Stimulated activated CD4-positive, alpha-beta T cell treated with anti-CD3 and anti-CD28 coated beads, Interleukin-2, amount 100 ng/mL, for 48 hours (primary cell): ENCODE results near the gene SCGB1D2.

Experiments
- DNase-seq, 2 donors: peaks; one replicate each; pipeline ENCODE4 v3.0.0-alpha.2; 2020

SCGB1D2 gene

DNA sequence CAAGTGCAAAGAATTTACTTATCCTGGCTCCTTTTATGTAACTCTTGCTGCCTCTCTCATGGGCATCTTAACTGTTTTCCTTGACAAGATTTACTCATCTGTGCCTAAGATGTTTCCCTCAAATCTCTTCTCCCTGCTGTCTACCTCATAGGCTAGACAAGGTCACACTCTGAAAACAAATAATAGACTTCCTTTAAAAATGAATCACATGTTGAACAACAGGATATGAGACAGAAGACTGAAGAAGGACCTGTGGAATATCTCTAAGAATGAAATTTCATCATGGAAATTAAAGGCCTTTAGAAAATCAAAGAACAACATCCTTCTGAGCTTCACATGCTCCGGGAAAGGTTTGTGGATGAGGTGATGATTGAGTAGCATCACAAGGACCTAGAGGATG, 22.0 kb downstream of the SCGB1D2 start:
- DNase-seq: no peak

DNA sequence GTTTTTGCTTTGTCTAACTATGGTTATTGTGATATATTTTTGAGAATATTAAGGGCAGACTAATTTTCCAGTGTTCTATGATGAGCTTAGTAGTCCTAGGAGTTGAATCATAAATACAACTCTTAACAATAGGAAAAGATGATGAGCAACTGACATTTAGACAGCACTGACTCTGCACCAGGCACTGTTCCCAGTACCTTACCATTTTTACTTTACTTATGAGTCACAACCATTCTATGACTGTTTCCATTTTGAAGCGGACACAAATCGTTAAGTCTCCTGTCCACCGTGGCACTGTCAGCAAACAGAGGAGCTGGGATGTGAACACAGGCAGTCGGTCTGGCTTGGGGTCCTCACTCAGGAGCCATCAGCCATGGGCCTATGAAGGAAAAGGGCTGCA, 24.5 kb downstream of the SCGB1D2 start:
- no peak for DNase-seq

DNA sequence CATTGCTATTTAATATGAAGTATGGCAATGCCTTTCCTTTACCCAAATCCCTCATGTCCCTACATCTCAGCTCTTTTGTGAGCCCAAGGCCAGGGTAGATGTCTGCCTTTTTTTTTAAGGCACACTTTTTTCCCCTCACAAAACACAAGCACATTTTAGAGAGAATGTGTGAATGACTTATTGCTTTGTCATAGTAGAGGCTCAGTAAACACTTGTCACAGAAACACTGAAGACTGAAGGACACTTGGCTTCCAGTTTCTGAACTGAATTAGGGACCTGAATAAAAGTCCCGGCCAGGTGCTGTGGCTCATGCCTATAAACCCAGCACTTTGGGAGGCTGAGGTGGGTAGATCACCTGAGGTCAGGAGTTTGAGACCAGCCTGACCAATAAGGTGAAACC, 25.0 kb downstream of the SCGB1D2 start:
- DNase-seq: no peak

DNA sequence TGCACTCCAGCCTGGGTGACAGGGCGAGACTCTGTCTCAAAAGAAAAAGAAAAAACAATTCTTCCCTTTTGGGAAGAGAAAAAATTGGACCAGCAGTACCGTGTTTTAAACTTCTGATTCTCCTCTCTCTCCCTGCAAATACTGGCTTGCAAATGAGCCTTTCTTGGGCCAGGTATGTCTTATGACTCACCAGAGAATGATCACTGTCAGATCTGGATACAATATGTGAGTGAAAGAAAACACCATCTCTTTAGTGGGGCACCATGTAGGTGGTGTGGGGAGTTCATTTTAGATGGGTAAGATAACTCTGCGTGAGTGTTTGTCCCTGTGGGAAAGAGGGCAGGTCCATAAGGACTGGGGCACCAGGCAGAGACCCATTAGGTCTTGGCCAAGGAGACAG, 25.5 kb downstream of the SCGB1D2 start:
- no peak for DNase-seq

DNA sequence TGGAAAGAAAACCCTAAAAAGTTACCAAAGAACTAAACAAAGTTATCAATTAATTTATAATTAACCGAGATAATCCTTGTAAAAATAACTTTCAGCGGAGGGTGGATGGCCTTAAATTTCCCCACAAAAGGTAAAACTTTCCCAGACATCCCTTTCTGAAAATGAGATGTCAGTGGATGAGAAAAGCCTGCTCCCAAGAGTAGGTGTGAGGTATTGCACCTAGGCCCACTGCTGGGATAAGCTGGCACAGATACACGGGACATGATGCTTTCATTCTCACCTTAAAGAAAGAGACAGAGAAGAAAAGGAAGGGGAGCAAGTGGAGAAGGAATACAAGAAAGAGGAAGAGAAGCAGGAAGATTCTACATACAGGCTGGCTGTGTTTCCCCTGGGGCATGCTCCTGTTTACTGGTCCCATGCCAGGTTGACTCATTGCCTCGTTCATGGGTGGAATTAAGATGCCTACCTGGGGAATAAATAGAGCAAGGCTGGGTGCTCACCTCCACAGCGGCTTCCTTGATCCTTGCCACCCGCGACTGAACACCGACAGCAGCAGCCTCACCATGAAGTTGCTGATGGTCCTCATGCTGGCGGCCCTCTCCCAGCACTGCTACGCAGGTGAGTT, 27.7 kb downstream of the SCGB1D2 start, which contains the start of gene SCGB2A2:
TSS of gene SCGB2A2 (plus strand) at position 505 of the 625 bp plus-strand sequence. CDS start at position 564, 59 bp downstream.
- DNase-seq: no peak

DNA sequence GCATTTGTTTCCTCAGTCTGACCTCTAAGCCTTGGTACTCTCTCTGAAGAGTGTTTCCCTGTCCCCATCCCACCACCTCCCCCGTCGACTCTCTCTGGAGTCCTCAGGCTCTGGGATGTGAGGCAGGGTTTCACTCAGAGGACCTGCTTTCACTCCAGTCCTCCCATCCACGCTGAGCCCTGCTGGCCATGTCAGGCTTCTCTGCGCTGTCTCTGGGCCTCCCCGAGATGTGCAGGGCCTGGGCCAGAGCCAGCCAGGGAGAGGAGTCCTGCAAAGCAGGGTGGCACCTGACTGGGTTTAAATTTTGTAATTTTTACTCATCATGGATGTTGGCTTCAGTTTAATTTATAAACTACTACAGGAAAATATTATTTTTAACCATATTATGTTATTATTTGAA, 31.2 kb downstream of the SCGB1D2 start:
- no peak for DNase-seq

DNA sequence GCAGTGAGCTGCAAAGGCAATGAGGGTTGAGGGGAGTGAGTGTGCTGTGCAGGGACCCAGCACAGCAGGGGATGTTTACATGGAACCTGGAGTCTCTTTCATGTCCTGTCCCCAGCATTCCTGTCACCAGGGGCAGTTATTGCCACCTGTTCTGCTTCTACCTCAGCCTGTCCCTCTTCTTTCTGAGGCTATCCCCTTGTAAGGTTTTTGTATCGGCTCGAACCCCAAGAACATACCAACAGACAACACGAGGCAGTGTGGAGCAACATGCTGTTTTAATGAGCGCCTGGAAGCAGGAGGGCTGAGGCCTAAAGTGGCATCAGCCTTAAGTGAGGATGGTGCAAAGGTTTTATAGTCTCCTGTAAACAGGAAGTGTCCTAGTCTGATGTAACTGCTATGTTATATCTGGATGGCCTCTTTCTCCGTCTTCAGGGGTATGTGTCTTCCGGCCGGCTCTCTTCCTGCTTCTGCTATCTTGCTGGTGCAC, 31.8 kb downstream of the SCGB1D2 start:
- DNase-seq: no peak

DNA sequence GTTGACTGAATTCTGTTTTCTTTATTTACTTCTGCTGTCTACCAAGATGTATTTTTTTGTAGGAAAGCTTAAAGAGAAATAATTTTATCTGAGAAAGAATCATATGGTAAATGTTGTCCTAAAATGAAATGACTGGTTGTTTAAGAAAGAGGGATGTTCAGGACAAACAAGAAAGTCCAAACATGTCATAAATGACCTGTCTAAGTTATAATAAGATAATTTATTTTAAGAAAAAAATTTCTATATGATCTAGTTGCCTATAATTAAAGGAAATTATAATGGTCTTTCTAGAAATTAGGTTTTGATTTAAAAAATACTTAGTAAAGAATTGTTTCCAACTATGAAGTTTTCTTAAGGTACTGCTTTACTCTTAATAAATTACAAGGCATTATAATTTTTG, 38.4 kb downstream of the SCGB1D2 start:
- DNase-seq: no peak
